Testis (tissue), 2 donors: ENCODE data around the gene TRIM71.

ENCODE experiments used
- POLR2A ChIP-seq: fragments of 450-650 bp; IDR thresholded peaks from one replicate; pipeline ENCODE4 v1.6.1; 2017; ENCODE audit warnings: antibody characterized with exemption, mild to moderate bottlenecking, moderate library complexity
- TF ChIP-seq, protein P1 (sequence below), 3 experiments: fragments of 450-650 bp in 2 of 3; fragments of 200-600 bp in 1 of 3; sonication (generic) in 1 of 3; IDR thresholded peaks; one replicate each; pipeline ENCODE4 v1.5.1; 2016 to 2019; ENCODE audit warnings: antibody characterized with exemption in 3 of 3, mild to moderate bottlenecking in 2 of 3, moderate library complexity in 1 of 3

DNA sequence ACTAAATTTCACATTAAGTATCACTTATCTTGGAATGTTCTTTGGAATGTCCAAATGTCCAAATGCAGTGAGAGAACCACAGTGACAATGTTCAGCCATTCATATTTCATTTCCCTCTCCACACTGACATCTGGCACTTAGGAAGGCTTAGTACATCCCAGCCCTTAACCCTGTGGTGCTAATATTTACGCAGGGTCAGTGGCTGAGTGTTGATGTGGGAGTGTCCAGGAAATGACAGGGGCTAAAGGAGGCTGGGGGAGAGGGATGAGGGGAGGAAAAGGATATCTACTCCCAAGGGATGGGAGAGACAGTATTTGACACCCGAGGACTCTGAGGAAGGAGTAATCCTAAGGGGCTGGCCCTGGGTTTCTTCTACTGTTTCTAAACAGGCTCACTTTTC, 119.5 kb downstream of the TRIM71 start:
- TF ChIP-seq, protein P1, sequence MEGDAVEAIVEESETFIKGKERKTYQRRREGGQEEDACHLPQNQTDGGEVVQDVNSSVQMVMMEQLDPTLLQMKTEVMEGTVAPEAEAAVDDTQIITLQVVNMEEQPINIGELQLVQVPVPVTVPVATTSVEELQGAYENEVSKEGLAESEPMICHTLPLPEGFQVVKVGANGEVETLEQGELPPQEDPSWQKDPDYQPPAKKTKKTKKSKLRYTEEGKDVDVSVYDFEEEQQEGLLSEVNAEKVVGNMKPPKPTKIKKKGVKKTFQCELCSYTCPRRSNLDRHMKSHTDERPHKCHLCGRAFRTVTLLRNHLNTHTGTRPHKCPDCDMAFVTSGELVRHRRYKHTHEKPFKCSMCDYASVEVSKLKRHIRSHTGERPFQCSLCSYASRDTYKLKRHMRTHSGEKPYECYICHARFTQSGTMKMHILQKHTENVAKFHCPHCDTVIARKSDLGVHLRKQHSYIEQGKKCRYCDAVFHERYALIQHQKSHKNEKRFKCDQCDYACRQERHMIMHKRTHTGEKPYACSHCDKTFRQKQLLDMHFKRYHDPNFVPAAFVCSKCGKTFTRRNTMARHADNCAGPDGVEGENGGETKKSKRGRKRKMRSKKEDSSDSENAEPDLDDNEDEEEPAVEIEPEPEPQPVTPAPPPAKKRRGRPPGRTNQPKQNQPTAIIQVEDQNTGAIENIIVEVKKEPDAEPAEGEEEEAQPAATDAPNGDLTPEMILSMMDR (IDR thresholded peaks at IDR 0.05), result no peak
- no peak for TF ChIP-seq POLR2A
